ENCODE data around the gene AMY1B.
"Not testable (repeated sequence)": the region's sequence is repeated elsewhere in the genome, so short reads cannot be mapped to it uniquely, and the experiment has no call there.

The AMY1B gene

GRCh38 chr1:103696110-103696509, at the start of gene AMY1B:
Gene AMY1B, minus strand, starts transcription at chr1:103696210. Its CDS starts 571 bp downstream, at chr1:103695639.
- not testable (repeated sequence) for DNase-seq

- not testable (repeated sequence) for DNase-seq
Observed at GRCh38 chr1:103745040-103745439, 49.0 kb upstream of the AMY1B start.

GRCh38 chr1:103744449-103744848, 48.4 kb upstream of the AMY1B start:
- not testable (repeated sequence) for DNase-seq

- DNase-seq: not testable (repeated sequence)
Observed at GRCh38 chr1:103738031-103738430, 42.0 kb upstream of the AMY1B start.

- not testable (repeated sequence) for DNase-seq
Observed at GRCh38 chr1:103735334-103735733, 39.3 kb upstream of the AMY1B start.

- not testable (repeated sequence) for DNase-seq
Observed at GRCh38 chr1:103721473-103721872, 25.5 kb upstream of the AMY1B start.

- DNase-seq: not testable (repeated sequence)
Observed at GRCh38 chr1:103717404-103717803, 21.4 kb upstream of the AMY1B start.

- not testable (repeated sequence) for DNase-seq
Observed at GRCh38 chr1:103710381-103710780, 14.4 kb upstream of the AMY1B start.

GRCh38 chr1:103707670-103708069, 11.7 kb upstream of the AMY1B start:
- DNase-seq: not testable (repeated sequence)

- not testable (repeated sequence) for DNase-seq
Observed at GRCh38 chr1:103701256-103701655, 5.2 kb upstream of the AMY1B start.

GRCh38 chr1:103700669-103701068, 4.7 kb upstream of the AMY1B start:
- DNase-seq: not testable (repeated sequence)

- not testable (repeated sequence) for DNase-seq
Observed at GRCh38 chr1:103697430-103697829, 1.4 kb upstream of the AMY1B start.

GRCh38 chr1:103676335-103676734, 19.7 kb downstream of the AMY1B start:
- not testable (repeated sequence) for DNase-seq

GRCh38 chr1:103655460-103655859, 40.5 kb downstream of the AMY1B start, which contains the start of gene AMY1A:
Gene AMY1A, plus strand, starts transcription at chr1:103655760. Its CDS starts 571 bp downstream, at chr1:103656331.
- not testable (repeated sequence) for DNase-seq

GRCh38 chr1:103654133-103654532, 41.9 kb downstream of the AMY1B start:
- not testable (repeated sequence) for DNase-seq

- DNase-seq: not testable (repeated sequence)
Observed at GRCh38 chr1:103650889-103651288, 45.1 kb downstream of the AMY1B start.

- DNase-seq: not testable (repeated sequence)
Observed at GRCh38 chr1:103650305-103650704, 45.7 kb downstream of the AMY1B start.

GRCh38 chr1:103643908-103644307, 52.1 kb downstream of the AMY1B start:
- not testable (repeated sequence) for DNase-seq

GRCh38 chr1:103641194-103641593, 54.8 kb downstream of the AMY1B start:
- not testable (repeated sequence) for DNase-seq
